ENCODE data around the gene PLD4.

- TF ChIP-seq, protein P1, sequence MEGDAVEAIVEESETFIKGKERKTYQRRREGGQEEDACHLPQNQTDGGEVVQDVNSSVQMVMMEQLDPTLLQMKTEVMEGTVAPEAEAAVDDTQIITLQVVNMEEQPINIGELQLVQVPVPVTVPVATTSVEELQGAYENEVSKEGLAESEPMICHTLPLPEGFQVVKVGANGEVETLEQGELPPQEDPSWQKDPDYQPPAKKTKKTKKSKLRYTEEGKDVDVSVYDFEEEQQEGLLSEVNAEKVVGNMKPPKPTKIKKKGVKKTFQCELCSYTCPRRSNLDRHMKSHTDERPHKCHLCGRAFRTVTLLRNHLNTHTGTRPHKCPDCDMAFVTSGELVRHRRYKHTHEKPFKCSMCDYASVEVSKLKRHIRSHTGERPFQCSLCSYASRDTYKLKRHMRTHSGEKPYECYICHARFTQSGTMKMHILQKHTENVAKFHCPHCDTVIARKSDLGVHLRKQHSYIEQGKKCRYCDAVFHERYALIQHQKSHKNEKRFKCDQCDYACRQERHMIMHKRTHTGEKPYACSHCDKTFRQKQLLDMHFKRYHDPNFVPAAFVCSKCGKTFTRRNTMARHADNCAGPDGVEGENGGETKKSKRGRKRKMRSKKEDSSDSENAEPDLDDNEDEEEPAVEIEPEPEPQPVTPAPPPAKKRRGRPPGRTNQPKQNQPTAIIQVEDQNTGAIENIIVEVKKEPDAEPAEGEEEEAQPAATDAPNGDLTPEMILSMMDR (IDR thresholded peaks at IDR 0.05; ENCODE audit: insufficient read depth, low read length) = no peak
- TF ChIP-seq SPI1 (IDR thresholded peaks at IDR 0.05; ENCODE audit: borderline replicate concordance, low read depth) (no peak), POLR2AphosphoS5 (IDR thresholded peaks at IDR 0.05; ENCODE audit: low read depth) (no peak)
Measured at GRCh38 chr14:104972301-104973134, 47.8 kb downstream of the PLD4 start.
